Right lobe of liver (tissue), 6 donors: ENCODE data around the gene CLIP4. TPM values are rescaled to one million over a fixed set of nuclear protein-coding genes. Genes with fewer than 3 reads are reported as not detected.
A peak's percentile ranks its signal among the peaks of the same experiment; 100 is the strongest.

ENCODE experiments used
- ATAC-seq, 4 donors: fragments of 200-7000 bp; cut with Tn5 transposase; one replicate each; pipeline ENCODE4 v1.9.1; 2020; ENCODE audit warnings: mild to moderate bottlenecking in 4 of 4, moderate library complexity in 4 of 4
- DNase-seq, 3 donors: peaks; one replicate each; pipeline ENCODE4 v3.0.0-alpha.2; 2020
- H3K27ac ChIP-seq, 3 donors: fragments of 200-600 bp; one replicate each; pipeline ENCODE4 v1.8.0; 2022
- H3K27me3 ChIP-seq, 2 donors: fragments of 200-600 bp; one replicate each; pipeline ENCODE4 v1.8.0; 2022
- H3K36me3 ChIP-seq, 4 donors: fragments of 200-600 bp; sonication (generic) in 1 of 4; one replicate each; pipeline versions ENCODE4 v1.5.1 to v1.8.0; 2017 to 2022; ENCODE audit warnings: control low read depth in 1 of 4
- H3K4me1 ChIP-seq, 4 donors: fragments of 200-600 bp; sonication (generic) in 1 of 4; one replicate each; pipeline versions ENCODE4 v1.5.1 to v1.8.0; 2017 to 2022; ENCODE audit warnings: control low read depth in 1 of 4
- H3K4me3 ChIP-seq, 3 donors: fragments of 200-600 bp; one replicate each; pipeline ENCODE4 v1.8.0; 2022
- H3K9me3 ChIP-seq, 4 donors: fragments of 200-600 bp; sonication (generic) in 1 of 4; one replicate each; pipeline versions ENCODE4 v1.5.1 to v1.8.0; 2017 to 2022; ENCODE audit warnings: control low read depth in 1 of 4
- CTCF ChIP-seq, 4 donors: fragments of 200-600 bp in 3 of 4; fragments of 450-650 bp in 1 of 4; IDR thresholded peaks; one replicate each; pipeline versions ENCODE4 v1.5.1 to v1.8.0; 2016 to 2022; ENCODE audit warnings: antibody characterized with exemption in 4 of 4, mild to moderate bottlenecking in 2 of 4
- POLR2A ChIP-seq: fragments of 450-650 bp; IDR thresholded peaks from one replicate; pipeline ENCODE4 v1.6.1; 2017; ENCODE audit warnings: antibody characterized with exemption, mild to moderate bottlenecking
- WGBS: methylation state at CpG from one replicate; pipeline ENCODE4 v1.1.6; 2018; ENCODE audit warnings: low coverage, low lambda C conversion rate; ENCODE audit not compliant: insufficient coverage; ENCODE audit errors: missing lambda C conversion rate; 5-methylcytosine and 5-hydroxymethylcytosine counted together
- intact Hi-C, 2 donors: fragments of 100-400 bp; cut with DNase I; formaldehyde crosslinking; loops; one replicate each; pipeline versions ENCODE4 v1.11.2 to v1.14.1; 2022
- total RNA-seq, 6 experiments: library from RNA; depleted of rRNA in 2 of 6; stranded (reverse); fragments of >200 nt in 2 of 6; fragmentation: NEBNext Ultra II Directional in 3 of 6; extraction: Animal tissue kit (Norgen Biotek cat#: 25700) in 3 of 6; gene quantifications; one replicate each; pipeline versions ENCODE4 v1.1.0 to v1.2.4, GENCODE V29; 2016 to 2023
- donor health status: DM: no; HTN: yes; CAD: no.
- donor health status: DM: no; HTN: no; CAD: no.
- donor health status: DM: no; HTN: no; CAD: no.
- donor health status: DM: no; HTN: yes; CAD: no.
- donor health status: DM: no; HTN: yes; CAD: no.

The CLIP4 gene
- total RNA-seq, 6 experiments from 2014 or later, result 2.7 to 7.3 (median 5.3) TPM

GRCh38 chr2:29238497-29238896, 123.3 kb downstream of the CLIP4 start:
- Histone ChIP-seq H3K27me3 (no peaks in the 10 kb centered on the region), H3K9me3 (no peaks in the 10 kb centered on the region), H3K27ac (no peak overlapping the region), H3K4me3 (no peak overlapping the region), H3K4me1 (no peaks in the 10 kb centered on the region), H3K36me3 (no peaks in the 10 kb centered on the region)
- peak in 1 of 3 donors; percentile 37 for DNase-seq
- 46% methylated on average over 7 of the region's 7 CpGs for WGBS
- intact Hi-C loops, result no loop called here
- TF ChIP-seq CTCF (IDR thresholded peaks at IDR 0.05) (peak; percentile 22 to 58 (median 43)), POLR2A (no peak)
- peak; percentile 54 to 83 (median 75) for ATAC-seq

Other genes starting within 250 kb of the CLIP4 start
- gene TRMT61B, start 245.1 kb upstream of the CLIP4 start, total RNA-seq, result 1 to 10 TPM; 6.4 to 9.5 (median 7.6) TPM
- 10 to 100 TPM; 17.9 to 23.8 (median 22.5) TPM for gene WDR43, start 220.7 kb upstream of the CLIP4 start, total RNA-seq
- under 1 TPM in 5 of 6 experiments, not detected in 1; 0.06 to 0.37 (median 0.14) TPM for gene TOGARAM2, start 134.1 kb upstream of the CLIP4 start, total RNA-seq
- not detected for gene PCARE, start 40.9 kb upstream of the CLIP4 start, total RNA-seq